Bone marrow (tissue), 2 donors: ENCODE measurements around the gene SNX17.

ENCODE experiments used
- DNase-seq, 2 donors: peaks; one replicate each; lab custom pipeline; 2025; lab: John Stamatoyannopoulos, UW

SNX17 gene

GRCh38 chr2:27369471-27370025, 868 bp upstream of the SNX17 start:
- DNase-seq: no peak

GRCh38 chr2:27370816-27371620, 602 bp downstream of the SNX17 start:
- peak; percentile 32 to 48 for DNase-seq

GRCh38 chr2:27372937-27373336, 2.5 kb downstream of the SNX17 start:
- no peak for DNase-seq

GRCh38 chr2:27373567-27373966, 3.2 kb downstream of the SNX17 start:
- no peak for DNase-seq

- DNase-seq: no peak
Measured at GRCh38 chr2:27375513-27376099, 5.2 kb downstream of the SNX17 start.

GRCh38 chr2:27376151-27376865, 5.9 kb downstream of the SNX17 start:
- no peak for DNase-seq

- no peak for DNase-seq
Measured at GRCh38 chr2:27376866-27377617, 6.6 kb downstream of the SNX17 start.

GRCh38 chr2:27377618-27378095, 7.2 kb downstream of the SNX17 start:
- DNase-seq: no peak

- DNase-seq: no peak
Measured at GRCh38 chr2:27378096-27378808, 7.8 kb downstream of the SNX17 start.

- no peak for DNase-seq
Measured at GRCh38 chr2:27378809-27379290, 8.4 kb downstream of the SNX17 start.

- no peak for DNase-seq
Measured at GRCh38 chr2:27379383-27379835, 9.0 kb downstream of the SNX17 start.

- peak in 1 of 2 donors; percentile 89 for DNase-seq
Measured at GRCh38 chr2:27379836-27380625, 9.6 kb downstream of the SNX17 start.

- DNase-seq: peak; percentile 74 to 89
Measured at GRCh38 chr2:27380626-27381545, 10.5 kb downstream of the SNX17 start, which contains the start of gene ZNF513. Gene ZNF513 (minus strand): TSS chr2:27380734. CDS start chr2:27380526, 208 bp downstream.

- no peak for DNase-seq
Measured at GRCh38 chr2:27381577-27382181, 11.3 kb downstream of the SNX17 start.

GRCh38 chr2:27390822-27391679, 20.6 kb downstream of the SNX17 start:
- no peak for DNase-seq

GRCh38 chr2:27393225-27393624, 22.8 kb downstream of the SNX17 start:
- DNase-seq: no peak

GRCh38 chr2:27398962-27399361, 28.5 kb downstream of the SNX17 start:
- DNase-seq: no peak
